HG03432 (cell line): ENCODE data around the gene MSMO1.
A peak's percentile ranks its signal among the peaks of the same experiment; 100 is the strongest.

Source experiments
- ATAC-seq: cut with Tn5 transposase; IDR thresholded peaks from one replicate; pipeline ENCODE4 v1.9.1; 2021; ENCODE audit warnings: mild to moderate bottlenecking, moderate library complexity; ENCODE audit not compliant: unreplicated experiment

The MSMO1 gene

DNA sequence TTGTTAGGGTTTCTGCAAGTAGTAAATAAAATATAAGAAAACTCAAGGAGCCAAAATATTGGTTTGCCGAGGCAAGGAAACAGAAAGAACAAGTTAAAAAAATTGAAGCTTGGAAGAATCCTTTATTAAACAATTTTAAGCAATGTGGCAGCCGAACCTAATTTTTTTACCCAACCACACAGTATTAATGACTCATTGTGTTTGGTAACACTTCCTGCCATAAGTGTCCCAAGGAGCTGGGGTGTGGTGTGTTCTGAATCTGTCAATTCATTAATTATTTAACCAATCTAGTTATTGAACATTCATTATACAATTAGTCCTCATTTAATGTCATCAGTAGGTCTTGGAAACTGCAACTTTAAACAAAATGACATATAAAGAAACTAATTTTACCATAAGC, 32.0 kb downstream of the MSMO1 start:
- ATAC-seq: no peak

DNA sequence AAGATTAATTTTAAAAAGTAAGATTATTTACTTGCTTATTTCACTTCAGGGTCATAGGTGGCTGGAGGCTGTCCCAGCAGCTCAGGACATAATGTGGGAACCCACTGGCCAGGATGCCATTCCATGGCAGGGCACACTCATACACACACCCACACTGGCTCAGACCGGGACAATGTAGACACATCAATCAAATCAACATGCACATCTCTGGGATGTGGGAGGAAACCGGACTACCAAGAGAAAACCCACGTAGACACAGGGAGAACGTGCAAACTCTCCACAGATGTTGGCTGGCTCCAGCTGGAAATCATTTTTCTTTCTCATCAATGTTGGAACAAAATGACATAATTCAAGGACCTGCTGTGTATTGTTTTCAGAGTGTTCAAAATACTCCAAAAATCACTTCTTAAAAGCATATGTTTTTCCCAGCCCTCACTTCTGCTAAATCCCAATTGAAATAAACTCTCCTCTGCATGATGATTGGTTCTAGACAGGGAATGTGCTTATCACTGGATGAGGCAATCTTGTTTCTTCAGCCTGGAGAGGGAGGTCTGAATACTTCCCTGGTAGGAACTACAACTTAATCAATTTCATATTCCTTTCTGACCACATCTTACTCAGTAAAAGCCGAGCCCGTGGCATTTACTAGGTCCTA, 32.7 kb downstream of the MSMO1 start:
- ATAC-seq: no peak

DNA sequence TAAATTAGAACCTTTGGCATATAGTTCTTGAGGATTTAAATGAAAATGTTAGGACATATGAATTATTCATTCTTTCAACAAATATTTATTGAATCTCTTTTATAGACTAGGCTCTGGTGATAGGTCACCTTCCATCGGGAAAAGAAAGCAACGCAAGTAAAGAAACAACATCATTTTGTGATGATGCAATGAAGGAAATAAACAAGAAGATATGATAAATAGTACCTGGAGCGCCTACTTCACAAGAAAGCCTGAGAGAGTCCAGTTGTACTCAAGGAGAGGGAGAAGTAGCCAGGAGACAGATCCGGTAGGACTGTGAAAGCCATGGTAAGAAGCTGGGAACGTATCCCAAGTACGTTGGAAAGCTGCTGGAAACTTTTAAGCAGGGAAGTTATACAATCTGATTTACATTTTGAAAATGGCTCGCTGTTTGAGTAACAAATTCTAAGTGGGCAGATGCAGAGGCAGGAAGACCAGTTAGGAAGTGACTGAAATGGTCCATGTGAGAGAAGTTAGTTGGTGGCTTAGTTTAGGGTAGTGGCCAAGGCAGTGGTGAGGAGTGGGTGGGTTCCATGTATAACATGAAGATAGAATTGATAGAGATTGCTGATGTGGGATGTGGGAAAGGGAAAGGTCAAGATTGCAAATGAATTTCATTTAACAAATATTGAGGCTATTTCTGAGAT, 33.7 kb downstream of the MSMO1 start:
- ATAC-seq: no peak

DNA sequence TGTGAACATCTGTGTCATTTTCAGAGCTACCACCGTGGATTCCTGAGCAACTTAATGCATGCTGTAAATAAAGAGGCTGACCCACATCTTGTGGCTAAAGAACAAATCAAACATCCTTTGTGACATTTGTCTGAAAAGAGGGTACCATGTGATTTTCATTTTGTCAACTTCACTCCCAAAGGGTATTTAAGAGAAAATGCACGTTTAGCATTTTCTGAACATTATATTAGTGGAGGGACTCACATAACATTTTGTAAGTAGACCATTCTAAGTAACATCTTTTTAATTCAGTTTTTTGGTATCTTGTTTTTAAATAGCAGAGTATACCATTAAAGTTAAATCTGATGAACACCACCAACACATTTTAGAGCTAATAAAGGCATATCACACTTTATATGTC, 34.3 kb downstream of the MSMO1 start:
- no peak for ATAC-seq

DNA sequence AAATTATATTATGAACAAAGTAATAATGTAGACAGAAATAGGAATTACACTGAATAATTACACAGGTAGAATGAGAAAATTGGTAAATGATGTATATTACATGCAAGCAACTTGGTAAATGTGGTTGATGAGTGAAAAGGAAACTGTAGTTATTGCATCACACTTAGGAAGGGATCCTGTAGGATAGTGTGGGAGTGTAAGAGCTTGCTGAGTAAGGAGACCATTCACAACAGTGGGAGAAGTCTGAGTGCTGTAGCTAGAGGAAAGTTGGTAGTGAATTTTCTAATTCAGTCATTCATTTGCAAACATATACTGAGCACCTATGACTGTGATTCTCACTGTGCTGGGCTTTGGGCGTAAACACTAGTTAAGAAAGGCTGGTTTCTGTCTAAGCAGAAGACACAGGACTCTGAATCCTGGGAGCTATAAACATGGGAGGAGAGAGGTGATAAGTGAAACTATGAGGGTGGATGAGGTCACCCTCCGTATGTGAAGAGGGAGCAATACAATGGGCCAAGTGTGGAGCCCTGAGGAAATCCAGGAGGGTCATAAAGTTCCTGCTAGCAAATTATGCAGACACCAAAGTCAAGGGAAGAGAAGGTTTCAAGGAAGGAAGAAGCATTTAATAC, 37.1 kb downstream of the MSMO1 start:
- ATAC-seq: no peak

DNA sequence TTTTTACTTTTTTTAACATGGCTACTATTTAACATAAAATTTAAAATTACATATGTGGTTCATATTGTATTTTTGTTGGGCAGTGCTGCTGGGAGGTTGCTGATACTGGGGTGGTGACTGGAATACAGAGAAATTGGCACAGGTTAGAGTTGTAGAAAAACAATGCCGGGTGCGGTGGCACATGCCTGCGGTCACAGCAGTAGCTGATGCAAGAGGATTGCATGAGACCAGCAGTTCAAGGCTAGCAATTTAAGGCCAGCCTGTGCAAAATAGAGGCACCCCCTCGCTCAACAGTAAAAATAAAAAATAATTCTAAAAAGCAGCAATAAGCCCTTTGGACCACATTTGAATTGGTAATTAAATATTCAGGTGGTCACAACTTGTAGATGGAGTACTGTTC, 39.6 kb downstream of the MSMO1 start:
- ATAC-seq: no peak

DNA sequence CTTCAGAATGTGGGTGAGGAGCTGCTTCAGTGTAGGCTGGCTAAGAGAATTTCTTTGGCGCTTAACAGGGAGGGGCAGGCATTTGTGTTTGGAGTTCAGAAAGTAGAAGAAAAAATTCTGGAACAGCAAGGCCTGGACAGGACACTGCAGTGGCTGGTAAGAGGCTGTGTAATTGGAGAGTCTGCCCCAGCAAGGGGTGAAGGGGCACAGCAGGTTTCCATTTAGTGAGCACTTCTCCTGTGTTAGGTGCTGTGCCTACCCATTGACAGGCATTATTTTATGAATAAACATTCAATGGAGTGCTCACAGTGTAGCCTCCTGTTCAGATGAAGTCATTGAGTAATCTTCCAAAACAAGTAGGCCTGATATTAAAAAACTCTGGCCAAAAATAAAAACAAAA, 40.6 kb downstream of the MSMO1 start:
- ATAC-seq: no peak

DNA sequence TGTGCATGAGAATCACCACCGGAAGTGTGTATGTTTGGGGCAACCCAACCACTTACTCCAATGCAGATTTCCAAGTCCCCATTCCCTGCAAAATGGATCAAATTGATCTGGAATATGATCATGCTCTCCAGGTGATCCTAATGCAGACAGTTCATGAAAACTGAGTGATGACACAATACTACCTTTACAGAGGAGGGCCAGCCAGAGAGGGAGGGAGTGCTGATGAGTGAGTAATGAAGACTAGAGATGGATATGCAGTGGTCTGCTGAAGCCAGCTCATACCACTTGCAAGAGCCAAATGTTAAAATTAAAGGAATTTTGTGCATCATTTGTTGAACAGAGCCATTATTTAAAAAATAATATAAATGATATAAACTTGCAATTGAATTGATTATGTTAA, 41.1 kb downstream of the MSMO1 start:
- ATAC-seq: no peak

DNA sequence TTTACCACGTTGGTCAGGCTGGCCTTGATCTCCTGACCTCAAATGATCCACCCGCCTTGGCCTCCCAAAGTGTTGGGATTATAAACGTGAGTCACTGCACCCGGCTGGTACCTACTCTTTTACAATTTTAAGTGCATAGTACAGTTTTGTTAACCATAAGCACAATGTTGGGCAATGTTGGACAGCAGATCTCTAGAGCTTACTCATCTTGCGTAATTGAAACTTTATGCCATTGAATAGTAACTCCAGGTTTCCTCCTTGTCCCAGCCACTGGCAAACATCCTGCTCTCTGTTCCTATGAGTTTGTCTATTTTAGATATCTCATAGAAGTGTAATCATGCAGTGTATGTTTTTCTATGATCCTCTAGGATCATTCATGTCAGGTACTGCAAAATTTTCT, 42.1 kb downstream of the MSMO1 start:
- ATAC-seq: no peak

DNA sequence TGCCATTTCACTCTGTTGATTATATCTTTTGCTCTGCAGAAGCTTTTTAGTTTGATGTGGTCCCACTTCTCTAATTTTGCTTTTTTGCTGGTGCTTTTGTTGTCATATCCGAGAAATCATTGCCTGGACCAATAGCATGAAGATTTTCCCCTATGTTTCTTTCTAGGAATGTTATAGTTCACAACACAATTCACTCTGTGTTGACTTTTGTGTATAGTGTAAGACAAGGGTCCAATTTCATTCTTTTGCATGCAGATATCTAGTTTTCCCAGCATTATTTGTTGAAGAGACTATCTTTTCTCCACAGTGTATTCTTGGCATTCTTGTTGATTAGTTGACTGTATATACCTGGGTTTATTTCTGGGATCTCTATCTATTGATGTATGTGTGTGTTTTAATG, 43.1 kb downstream of the MSMO1 start:
- no peak for ATAC-seq

DNA sequence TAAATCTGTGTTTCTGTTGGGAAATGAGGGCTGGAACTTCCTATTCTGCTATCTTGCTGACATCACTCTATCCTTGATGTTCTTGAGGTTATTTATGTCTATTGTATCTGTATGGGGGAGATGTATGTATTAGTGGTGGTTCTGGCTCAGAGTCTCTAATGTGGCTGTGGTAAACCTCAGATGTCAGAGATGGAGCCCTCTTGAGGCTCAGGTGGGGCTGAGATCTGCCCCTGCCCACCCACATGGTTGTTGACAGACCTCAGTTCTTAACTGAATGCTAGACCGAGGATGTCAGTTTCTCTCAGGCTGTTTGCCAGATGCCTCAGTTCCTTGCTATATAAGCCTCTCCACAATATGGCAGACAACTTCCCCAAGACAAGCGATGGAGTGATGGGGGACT, 48.0 kb downstream of the MSMO1 start:
- ATAC-seq: no peak

DNA sequence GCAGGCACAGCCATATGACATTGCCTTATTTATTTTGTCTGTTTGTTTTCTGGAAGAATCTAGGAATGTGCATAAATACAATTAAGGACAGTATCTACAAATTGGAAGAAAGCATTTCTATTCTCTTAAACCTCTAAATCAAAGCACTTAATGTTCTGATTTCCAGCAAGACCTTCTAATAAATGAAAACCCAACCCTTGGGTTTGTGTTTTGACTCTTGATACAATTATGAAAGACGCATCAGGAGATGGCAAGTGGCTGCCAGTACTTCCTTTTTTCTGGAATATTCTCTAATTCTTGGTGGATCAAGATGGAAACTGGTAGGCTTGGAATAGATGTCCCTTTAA, 50.9 kb downstream of the MSMO1 start:
- ATAC-seq: no peak

DNA sequence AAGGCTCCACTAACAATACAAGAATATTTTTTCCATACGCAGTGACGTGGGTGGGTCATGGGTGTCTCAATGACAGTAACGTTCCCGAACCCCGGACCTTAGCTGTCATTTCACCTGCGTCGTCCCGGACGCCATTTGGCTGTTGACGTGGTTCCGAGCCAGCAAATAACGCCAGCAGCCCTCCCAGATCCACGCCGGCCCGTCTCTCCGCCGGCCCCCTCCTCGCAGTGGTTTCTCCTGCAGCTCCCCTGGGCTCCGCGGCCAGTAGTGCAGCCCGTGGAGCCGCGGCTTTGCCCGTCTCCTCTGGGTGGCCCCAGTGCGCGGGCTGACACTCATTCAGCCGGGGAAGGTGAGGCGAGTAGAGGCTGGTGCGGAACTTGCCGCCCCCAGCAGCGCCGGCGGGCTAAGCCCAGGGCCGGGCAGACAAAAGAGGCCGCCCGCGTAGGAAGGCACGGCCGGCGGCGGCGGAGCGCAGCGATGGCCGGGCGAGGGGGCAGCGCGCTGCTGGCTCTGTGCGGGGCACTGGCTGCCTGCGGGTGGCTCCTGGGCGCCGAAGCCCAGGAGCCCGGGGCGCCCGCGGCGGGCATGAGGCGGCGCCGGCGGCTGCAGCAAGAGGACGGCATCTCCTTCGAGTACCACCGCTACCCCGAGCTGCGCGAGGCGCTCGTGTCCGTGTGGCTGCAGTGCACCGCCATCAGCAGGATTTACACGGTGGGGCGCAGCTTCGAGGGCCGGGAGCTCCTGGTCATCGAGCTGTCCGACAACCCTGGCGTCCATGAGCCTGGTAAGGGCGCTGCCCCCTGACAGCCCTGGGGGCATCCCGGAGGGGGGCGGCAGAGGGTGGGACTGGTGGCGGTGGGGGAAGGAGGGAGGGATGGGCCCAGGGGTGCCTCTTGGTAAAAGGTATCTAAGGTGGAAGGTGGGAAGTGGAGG, 51.5 kb downstream of the MSMO1 start, which contains the start of gene CPE:
TSS of gene CPE (plus strand) at position 264 of the 933 bp plus-strand sequence. CDS start at position 478, 214 bp downstream.
- ATAC-seq: peak; percentile 94

DNA sequence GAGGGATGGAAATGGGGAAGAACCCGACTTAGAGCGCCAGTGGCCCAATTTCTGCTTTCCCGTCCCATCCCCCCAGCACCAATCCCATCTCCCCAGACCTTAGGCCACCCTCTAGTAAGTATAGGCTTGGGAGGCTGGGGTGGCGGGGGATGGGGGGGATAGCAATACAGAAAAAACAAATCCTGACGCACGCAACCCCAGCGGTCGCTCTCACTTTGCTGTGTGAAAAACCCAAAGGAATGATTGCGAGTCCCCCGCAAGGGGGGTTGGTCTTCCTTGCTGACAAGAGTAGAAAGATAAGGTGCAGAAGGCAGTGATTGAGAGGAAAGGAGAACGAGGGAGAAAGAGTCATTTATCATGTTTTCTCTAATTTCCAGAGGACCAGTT, 52.2 kb downstream of the MSMO1 start:
- no peak for ATAC-seq

DNA sequence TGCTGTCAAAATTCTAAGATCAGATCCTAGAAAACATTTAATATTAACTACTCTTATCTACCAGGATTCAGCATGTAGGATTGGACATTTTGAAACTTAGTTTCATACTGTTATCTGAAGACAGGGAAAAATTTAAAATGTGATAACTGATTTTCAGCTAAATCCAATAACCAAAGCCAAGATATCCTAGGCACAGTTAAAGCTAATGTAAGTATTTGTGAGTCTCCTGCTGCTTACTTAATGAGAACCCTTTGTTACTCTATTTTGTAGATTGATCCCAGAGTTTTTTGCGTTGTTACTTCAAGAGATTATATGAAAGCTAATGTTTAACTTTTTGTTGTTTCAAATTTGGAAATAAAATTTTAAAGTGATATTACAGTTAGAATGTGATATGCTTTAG, 53.3 kb downstream of the MSMO1 start:
- ATAC-seq: no peak

DNA sequence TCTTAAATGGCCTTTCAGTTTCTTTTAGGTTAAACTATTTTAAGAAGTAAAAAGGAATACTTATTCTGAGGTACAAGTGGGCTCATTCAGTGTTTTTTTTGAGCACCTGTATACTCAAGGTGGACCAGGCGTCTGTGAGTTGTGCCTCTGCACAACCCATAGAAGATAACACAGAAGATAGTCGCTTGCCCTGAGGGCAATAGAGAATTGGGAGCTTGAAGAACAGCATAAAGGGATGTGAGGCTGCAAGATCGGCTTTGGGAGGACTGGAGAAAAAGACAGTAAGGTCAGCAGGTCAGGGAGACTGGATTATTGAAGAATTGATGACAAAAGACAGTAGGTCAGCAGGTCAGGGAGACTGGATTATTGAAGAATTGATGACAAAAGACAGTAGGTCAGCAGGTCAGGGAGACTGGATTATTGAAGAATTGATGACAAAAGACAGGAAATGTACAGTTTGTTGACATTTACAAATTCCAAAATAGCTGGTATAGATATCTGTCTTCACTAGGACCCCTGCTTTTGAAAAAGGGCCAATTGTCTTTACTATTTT, 54.4 kb downstream of the MSMO1 start:
- no peak for ATAC-seq

DNA sequence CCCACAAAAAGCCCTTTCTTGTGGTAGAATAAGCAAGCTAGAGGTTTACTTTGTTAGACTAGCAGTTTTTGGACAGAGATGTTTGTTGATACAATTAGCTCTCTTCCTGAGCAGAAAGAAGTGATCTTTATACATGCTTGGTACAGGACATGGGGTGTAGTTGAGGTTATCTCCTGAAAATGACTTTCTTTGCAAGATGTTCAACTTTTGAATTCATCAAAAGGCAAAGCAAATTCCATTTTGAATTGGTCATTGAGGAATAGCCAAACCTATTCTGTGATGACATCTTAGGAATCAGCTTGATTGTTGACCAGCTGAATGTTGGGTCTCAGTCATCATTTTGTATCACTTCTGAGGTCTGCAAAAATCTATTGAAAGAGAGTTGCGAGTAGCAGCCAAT, 55.2 kb downstream of the MSMO1 start:
- no peak for ATAC-seq

DNA sequence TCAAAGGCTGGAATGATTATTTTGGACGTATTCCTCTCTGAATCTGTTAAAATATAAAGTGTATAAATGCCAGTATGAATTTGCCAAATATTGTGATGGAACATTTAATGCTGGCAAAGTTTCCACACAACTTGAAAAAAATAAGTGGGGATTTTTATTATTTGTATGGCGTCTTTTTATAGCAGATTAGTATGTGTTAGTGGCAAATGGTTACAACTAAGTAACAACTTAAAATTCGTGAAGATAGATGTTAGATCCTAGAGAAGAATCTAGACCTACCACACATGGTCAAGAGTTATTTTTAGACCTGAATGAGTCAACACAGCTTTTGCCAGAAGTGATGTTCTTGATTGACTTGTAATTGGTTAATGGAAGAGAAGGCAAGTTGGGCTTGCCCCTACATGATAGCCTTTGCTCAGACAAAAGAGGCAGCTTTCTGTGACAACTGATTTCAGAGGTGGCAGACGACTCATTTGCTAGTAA, 56.2 kb downstream of the MSMO1 start:
- no peak for ATAC-seq

DNA sequence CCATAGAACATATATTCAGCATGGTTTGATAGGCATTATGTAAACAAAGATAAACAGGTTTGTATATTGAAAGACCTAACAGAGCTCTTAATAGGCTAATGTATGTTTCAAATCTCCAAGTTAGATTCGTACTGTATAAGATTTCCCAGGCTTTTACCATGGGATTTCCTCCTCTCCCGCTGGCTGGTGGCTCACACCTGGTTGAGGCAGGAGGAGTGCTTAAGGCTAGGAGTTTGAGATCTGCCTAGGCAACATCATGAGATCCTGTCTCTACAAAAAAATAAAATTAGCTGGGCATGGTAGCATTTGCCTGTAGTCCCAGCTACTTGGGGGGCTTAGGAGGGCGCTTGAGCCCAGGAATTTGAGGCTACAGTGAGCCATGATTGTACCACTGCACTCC, 56.7 kb downstream of the MSMO1 start:
- ATAC-seq: no peak

DNA sequence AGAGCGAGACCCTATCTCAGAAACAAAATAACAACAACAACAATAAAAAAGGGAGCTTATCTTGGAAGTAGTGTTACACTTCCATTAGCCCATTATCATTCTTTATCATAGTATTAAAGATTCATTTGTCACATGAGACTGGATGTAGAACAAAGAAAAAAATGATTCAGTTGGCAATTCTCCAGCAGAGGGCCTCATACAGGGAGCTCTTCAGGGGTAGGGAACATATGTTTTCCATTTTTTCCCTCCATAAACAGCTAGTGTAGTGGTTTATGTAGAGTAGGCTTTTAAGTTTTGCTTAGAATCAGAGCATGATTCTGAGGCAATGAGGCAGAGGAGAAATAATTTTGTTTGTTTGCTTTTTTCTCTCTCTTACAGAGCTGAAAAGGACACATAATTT, 57.1 kb downstream of the MSMO1 start:
- no peak for ATAC-seq

DNA sequence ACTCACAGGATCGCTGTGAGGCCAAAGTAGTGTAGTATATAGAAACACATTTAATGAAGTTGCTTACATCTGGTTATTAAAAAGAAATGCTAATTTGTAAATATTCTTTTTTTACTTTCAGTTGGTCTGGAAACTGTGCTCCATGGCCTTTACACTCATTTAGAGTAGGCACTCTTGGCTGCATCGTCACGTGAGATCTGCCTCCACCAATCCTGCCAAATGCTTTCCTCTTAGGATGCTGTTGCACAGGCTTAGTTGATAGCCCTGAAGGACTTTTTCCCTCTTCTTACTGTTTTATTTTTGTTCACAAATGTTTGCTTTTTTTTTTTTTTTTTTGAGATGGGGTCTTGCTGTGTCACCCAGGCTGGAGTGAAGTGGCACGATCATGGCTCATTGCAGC, 57.7 kb downstream of the MSMO1 start:
- ATAC-seq: no peak
